GOT3 (cell line): ENCODE results near the gene TMC3.
"Not testable (repeated sequence)": the region's sequence is repeated elsewhere in the genome, so short reads cannot be mapped to it uniquely, and the experiment has no call there.

Experiments used
- DNase-seq: peaks from one replicate; lab custom pipeline; 2025; ENCODE audit warnings: mixed read lengths; lab: John Stamatoyannopoulos, UW

TMC3 gene

DNA sequence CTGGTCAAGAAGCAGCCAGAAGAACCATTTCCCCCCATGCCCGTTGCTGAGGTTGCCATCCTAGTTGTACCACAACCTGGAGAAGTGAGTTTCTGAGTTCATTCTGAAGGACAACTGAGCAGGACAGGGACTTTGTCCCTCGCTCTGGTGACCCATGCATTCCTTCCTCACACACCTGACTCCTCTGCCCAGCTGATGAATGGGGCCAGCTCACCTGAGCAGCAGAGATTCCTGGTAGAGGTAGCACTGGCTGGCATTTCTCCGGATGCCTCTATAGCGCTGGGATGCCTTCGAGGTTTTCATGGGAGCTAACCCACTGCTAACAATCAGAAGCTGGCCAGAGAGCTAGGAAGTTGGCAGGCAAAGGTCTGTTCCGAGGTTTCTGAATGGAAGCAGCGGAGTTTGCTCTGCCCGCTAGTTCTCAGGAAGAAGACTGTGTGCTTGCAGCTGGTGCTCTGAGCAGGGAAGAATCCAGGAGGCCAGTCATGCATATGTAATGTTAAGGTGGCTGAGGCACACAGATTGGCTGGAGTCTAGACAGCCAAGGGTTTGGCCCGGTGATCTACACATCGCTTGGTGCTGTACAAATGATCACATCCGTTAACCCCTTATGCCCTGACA, at the start of gene TMC3:
TMC3 (minus strand) TSS at position 439 of the 621 bp plus-strand sequence; CDS start at position 303, 136 bp downstream.
- DNase-seq: no peak

DNA sequence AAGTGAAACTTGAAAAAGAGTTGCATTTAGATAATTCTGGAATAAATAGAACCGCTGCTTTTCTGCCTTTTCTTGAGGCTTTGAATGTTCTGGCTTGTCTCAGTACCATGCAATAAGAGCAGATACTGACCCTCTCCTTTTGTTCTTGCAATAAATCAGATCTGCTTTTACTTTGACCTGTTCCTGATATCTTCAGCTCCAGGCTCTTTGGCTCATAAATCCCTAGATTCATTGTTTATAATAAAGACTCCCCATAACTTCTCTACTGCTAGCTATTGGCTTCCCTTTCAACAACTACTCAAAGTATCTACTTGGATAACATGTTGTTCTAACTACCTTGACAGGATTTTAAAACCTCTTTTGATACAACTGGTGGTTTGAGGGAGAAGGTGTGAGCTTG, 47.4 kb upstream of the TMC3 start:
- no peak for DNase-seq

DNA sequence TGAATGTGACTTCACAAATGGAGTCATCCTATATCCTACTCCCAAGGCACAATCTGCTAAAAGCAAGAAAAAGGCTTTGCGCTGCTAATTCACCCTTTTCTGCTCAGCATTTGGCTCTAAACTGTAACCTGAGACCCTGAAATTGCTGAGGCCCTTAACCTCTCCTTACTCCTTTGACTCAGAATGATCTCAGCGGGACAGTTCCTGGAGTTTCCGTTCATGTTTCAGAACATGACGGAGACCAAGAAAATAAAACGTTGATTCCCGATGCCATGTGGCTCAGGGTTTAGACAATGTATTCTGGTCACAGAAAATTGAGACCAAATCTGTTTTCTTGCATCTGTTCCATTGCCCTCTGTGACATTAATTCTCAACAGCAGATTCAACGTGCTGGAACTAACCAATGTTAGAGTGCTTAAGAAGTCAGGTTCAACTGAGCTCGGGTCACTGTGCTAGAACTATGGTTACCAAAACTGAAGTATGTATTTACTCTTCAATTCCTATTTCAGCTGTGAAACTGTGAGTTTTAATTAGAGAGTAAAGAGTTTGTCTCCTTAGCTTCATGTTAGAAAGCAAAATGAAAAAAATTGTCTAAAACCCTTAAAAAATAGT, 45.4 kb upstream of the TMC3 start:
- no peak for DNase-seq

DNA sequence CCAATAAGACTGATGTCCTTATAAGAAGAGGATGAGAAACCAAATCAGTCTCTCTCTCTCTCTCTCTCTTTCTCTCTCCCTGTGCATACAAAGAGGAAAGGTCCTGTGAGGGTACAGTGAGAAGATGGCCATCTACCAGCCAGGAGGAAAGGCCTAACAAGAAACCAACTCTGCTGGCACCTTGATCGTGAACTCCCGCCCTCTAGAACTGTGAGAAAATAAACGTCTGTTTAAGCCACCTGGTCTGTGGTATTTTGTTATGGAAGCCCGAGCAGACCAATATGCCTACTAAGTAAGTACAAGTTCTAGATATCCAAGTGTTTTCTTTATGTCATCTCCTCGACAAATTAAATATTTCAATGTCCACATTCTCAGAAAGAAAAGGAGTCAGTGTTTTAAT, 44.9 kb upstream of the TMC3 start:
- no peak for DNase-seq

DNA sequence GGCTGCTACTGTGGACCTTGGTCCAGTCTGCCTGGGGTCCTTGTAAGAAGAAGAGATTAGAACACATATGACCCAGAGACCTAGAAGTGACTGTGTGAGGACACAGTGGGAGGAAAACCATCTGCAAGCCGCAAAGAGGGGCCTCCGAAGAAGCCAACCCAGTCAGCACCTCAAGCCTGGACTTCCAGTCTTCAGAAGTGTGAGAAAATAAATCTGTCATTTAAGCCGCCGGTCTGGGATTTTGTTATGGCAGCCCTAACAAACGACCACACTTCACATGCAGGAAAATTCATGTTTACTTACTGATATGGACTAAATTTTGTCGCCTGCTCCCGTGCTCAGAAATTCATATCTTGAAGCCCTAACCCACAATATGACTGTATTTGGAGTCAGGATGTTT, 44.4 kb upstream of the TMC3 start:
- no peak for DNase-seq

DNA sequence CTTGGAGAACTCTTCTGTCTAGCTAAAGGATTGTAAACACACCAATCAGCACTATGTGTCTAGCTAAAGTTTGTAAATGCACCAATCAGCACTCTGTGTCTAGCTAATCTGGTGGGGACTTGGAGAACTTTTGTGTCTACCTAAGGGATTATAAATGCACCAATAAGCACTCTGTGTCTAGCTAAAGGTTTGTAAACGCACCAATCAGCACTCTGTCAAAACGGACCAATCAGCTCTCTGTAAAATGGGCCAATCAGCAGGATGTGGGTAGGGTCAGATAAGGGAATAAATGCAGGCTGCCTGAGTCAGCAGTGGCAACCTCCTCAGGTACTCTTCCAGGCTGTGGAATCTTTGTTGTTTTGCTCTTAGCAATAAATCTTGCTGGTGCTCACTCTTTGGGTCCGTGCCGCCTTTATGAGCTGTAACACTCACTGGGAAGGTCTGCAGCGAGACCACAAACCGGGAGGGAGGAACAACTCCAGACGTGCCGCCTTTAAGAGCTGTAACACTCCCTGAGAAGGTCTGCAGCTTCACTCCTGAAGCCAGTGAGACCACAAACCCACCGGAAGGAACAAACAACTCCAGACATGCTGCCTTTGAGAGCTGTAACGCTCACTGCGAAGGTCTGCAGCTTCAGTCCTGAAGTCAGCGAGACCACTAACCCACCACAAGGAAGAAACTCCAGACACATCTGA, 40.4 kb upstream of the TMC3 start:
- not testable (repeated sequence) for DNase-seq

DNA sequence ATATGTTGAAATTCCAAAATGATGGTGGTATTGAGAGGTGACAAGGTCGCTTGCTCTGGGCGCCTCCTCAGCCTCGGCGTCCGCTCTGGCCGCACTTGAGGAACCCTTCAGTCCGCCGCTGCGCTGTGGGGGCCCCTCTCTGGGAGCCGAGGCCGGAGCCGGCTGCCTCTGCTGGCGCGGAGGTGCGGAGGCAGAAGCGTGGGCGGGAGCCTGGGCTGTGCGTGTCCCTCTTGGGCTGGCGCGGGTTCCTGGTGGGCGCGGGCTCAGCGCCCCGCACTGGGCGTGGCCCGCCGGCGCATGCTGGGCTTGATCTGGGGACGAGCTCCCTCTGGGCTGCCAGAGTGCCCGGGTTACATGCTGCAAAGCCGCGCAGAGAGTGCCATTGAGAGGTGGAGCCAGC, 39.8 kb upstream of the TMC3 start:
- DNase-seq: no peak

DNA sequence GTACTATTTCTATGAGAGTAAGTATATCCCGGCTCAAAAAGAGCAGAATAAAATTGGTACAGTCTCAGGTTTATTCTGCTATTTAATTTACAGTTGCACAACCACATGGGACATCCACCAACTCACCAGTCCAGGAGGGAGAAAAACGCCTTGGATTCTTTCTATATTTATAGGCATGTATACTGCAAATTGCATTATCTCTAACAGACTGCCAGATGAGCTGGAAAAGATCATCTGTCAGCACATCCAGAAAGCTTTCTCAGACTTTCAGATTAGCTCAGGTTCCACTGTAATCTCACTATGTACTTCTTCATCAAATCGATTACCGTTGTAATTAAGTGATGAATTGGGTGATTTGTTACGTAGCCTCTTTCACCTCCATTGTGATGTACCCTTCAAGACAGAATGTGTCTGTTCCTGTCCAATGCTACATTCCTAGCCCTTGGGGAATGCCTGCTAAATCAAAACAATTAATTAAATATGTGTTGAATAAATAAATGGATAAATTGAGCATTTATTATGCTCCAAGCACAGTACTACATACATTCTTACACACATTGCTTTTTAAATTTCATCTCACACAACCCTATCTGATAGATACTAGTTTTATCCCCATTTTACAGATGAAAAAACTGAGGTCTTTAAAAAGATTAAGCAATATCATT, 38.1 kb upstream of the TMC3 start:
- DNase-seq: no peak

DNA sequence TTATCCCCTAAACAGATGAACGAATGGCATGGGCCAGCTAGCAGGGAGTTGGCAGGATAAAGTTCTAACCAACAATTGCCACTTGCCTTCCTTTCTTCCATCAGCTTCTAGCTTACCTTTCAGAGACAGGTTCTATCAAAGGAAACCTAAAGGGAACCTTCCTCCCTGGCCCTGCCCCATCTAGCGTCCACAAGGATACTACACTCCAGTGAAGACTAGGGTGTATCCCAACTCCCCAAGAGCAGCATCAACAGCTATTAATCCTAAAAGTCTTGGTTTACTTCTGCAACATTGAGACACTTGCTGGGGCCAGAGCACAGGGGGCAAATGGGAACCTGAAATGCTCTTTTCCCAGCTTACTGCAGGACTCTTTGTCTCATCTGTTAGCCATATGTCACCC, 37.0 kb upstream of the TMC3 start:
- no peak for DNase-seq

DNA sequence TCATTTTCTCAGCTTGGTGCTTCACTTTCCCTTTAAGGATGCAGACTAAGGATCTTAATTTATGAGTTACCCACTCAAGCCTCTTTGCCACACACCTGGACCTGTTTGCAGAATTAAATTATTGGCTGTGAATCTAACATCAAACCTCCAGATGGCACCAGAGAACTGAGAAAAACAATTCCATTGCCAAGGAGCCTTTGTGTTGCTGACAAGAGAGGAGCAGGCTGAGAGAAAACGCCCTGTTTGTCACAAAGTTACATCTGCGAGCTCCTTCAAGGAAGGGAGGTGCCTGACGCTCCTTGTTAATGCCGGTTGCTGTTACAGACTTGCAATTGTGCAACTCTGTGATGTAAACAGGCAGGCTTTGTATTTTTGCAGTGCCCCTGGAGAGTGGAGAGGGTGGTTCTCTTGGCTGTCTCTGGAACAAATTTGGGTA, 36.3 kb upstream of the TMC3 start:
- DNase-seq: no peak

DNA sequence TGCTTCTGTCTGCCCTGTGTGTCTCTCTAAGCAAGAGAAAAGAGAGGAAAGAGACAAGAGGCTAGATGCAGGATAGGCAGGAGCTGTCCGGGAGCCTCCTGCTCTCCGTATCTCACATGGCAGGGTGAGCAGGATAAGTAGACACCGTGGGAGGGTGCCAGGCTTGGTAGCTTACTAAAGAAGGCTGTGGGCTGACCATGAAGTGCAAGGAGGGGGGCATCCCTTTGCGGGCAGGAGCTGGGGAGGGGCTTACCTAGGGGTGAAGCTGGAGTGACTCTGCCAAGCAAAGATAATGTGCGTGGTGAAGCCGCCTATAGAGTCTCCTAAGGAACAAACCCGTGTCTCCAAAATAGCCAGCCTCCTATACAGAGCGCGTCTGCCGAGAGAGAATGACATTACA, 33.7 kb upstream of the TMC3 start:
- DNase-seq: no peak

DNA sequence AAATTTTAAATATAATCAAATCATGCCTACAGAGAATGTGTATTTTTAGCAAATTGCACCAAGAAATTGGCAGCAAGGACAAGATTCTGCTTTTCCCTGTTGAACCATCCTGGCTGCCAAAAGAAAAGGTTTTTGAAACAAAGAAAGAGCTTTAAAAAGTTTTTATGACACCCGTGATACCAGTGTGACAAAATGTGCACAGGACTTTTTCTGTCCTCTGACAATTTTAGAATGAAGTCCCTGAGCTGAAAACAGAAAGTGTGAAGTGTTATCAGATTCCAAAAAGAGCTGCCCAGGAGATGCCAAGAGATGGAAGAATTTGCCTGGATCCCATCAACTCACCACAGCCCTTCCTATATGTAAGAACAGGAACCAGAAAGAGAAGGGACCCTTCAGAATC, 33.2 kb upstream of the TMC3 start:
- no peak for DNase-seq

DNA sequence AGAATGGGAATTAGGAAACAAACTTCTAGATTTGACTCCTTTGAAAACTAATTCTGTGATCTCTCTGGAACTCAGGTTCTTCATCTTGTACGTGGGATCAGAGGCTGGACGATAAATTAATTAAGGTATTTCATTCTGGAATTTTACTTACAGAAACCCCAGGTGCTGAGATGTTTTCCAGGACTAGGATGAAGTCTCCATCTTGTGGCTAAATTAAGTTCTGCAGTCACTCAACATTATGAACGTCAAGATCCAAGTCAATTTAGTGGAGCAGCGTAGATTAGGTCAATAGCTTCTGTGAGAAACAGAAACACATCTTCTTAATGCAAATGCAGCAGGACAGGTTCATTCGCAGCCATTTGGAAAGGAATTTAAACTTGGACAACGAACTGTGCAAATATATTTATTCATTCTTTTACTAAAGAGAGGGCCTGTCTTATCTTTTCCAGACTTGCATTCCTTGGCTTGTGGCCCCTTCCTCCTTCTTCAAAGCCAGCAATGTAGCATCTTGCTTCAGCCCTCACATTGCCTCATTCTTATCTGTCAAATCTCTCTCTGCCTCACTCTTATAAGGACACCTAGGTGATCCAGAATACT, 26.7 kb upstream of the TMC3 start:
- no peak for DNase-seq

DNA sequence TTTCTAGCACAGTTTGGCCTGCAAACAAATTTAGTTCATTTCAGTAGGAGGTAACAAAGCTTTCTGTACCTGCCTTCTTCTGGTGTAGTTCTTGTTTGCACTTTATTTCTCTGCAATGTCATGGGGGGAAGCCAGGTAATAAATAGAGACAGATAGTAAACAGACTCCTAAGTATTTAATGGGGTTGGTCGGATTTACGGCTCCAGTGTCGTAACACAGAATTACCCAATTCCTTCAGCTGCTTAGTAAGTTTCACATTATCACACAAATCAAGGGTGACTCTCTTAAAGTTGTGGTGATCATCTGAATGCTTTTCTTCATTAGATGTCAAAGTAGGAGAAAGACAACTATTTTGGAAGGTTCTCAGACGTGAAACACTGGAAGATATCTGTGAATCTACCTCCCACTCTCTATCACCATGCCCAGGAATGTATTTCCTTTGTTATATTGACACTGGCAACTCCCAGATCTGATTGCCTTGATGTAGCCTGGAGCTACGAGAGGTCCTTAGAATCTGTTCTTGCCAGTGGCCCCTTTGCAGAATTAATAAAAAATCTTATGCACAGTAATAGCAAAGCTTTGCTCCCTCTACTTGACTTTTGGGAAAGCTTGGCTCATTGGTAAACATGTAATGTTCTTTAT, 25.0 kb upstream of the TMC3 start:
- DNase-seq: no peak

DNA sequence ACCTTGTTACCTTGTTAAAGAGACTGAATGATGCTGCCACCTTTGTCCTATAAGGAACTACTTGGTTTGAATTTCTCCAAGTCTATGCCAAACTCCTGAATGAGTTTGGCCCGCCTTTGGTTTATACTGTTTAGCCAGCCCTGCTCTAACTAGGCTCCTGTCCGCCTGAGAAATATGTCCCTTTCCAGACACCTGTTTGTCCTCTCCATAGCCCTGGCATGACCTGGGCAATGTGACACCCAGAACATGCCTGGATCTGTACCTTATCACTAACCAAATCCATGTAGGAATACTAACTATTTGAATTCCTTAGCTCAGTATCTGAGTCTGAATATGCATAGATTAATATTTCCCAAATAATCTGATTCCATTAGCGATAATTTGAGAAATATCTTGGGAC, 24.4 kb upstream of the TMC3 start:
- no peak for DNase-seq

DNA sequence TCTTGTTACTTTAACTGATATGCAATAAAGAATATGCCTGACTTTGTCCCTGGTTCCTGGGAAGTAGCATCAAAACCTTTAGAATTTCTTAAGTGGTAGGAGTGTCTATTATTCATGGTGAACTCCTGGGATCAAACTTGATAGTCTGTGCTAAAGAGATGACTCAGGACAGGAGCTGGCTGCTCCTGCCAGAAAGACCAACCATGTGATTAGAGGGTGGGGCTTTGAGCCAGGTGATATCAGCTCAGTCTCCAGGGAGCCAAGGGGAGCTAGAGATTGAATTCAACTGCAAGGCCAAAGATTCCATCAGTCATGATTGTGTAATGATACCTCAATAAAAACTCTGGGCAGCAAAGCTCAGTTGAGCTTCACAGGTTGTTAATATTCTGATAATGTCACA, 20.6 kb upstream of the TMC3 start:
- DNase-seq: no peak

DNA sequence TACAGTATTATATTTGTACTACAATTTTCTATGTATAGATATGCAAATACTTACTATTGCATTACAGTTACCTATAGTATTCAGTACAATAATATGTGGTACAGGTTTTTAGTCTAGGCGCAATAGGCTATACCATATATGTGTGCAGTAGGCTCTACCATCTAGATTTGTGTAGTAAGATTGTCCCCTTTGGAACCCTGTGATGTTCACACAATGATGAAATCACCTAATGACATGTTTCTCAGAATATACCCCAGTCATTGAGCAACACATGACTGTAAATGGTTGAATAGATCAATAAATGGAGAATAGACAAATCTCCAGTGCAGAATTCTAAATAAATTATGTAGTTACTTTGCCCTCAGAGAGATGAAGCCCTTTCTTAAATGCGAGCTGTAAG, 17.6 kb upstream of the TMC3 start:
- no peak for DNase-seq

DNA sequence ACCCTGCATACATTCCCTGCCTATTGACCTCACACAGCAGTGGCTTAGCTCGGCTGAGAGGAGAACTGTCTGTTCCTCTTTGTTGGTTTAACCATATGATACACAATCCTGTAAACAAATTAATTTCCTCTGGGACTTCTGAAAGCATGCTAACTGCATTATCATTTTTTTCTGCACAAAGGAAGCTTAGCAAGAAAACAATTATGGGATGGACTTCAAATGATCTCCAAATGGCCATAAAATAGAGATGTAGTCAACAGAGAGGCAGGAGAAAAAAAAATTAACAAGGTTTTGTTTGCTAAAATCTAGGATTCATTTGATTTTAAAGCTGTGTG, 14.4 kb upstream of the TMC3 start:
- no peak for DNase-seq

DNA sequence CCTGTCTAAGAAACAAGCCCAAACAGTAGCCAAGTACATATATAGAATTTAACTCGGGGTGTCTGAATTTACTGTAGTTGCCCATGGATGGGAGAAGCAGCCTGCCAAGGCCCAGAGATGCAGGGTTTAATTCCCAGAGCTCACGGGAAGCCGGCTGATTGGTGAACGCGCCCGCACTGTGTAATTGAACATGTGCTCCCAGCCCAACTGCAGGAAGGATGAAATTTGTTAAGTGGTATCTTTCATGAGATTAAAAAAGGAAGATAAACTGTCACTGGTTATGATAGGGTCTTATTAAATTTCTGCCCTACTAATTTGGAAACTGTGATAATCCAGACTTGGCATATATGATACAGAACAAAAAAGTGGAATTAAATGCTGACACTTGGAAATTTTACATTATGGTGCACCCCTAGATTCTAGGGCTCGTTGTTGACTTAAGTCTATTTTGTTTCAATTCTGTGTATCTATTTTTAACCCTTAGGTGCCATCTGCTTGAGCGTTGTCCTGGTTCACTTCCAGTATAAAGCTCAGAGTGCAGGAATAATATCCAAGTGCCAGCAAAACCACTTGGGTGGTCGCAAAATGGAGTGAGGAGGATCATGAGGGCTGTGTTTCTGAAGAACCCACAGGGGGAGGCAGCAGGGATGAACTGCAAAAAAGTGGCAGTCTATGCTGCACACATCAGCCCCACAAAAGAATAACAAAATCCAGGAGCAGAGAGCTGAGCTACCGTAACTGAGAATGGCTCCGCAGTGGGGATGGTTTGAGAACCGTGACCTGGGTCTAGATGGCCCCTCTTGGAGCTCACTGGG, 13.8 kb upstream of the TMC3 start:
- DNase-seq: no peak

DNA sequence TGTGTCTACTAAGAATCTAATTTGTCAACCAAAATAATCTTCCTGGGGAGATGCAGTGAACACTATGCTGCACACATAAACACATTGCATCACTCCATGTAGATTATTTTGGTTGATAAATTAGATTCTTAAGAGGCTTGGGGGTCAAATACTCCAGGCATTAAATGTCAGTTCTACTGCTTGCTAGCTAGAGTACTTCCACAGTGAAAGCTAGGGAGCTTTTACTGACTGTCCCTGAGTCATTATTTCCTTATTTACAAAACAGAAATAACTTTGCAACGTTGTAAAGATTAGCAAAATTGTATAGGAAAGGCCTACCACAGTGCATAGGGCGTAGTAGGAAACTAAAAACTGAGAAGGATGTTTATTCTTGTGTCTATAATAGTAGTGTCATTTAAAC, 12.9 kb upstream of the TMC3 start:
- DNase-seq: no peak

DNA sequence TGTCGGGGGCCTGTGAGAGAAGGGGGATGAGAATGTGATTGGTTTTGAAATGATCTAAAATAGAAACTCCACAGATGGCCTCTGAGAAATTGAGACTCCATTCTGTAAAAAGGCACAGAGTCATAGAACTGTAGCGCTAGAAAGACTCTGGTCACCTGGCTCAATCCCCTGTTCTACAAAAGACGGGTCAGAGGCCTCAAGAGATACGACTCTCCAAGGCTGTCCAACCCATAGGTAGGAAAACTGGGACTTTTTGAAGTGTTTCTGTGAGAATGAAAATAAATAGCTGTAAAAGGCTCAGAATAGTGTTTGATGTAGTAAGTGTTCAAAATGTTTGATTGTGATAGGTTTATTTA, 11.7 kb upstream of the TMC3 start:
- DNase-seq: no peak
